PFSK-1 (cell line): ENCODE data around the gene IGFBP2.

ENCODE experiments used
- FOXP2 ChIP-seq: optimal IDR thresholded peaks from 2 replicates; pipeline ENCODE3; 2011; ENCODE audit warnings: borderline replicate concordance, control low read depth, inconsistent platforms; ENCODE audit not compliant: insufficient read depth; ENCODE audit errors: extremely low read length, extremely low read depth
- POLR2AphosphoS5 ChIP-seq: IDR thresholded peaks from 2 replicates; pipeline ENCODE4 v1.6.1; 2012; ENCODE audit warnings: low read depth, mild to moderate bottlenecking, control low read depth, low read length, moderate library complexity
- SIN3A ChIP-seq: IDR thresholded peaks from 2 replicates; pipeline ENCODE4 v1.6.1; 2012; ENCODE audit warnings: mild to moderate bottlenecking, low read length, moderate library complexity, borderline replicate concordance; ENCODE audit not compliant: insufficient read depth
- TAF1 ChIP-seq: IDR thresholded peaks from 2 replicates; pipeline ENCODE4 v1.6.1; 2012; ENCODE audit warnings: low read length, control low read depth, borderline replicate concordance; ENCODE audit not compliant: insufficient read depth
- TF ChIP-seq, protein P1 (sequence below), 2 experiments: IDR thresholded peaks; 2 replicates each; pipeline versions ENCODE4 v1.6.1 to v1.8.0; 2011 to 2012; ENCODE audit warnings: low read depth in 2 of 2, low read length in 2 of 2, control low read depth in 1 of 2, inconsistent platforms in 1 of 2, mild to moderate bottlenecking in 1 of 2, moderate library complexity in 1 of 2; ENCODE audit not compliant: insufficient read depth in 1 of 2

GRCh38 chr2:216670266-216671080 lies 37.3 kb downstream of the IGFBP2 start:
- TF ChIP-seq TAF1: no peak
- TF ChIP-seq, protein P1, sequence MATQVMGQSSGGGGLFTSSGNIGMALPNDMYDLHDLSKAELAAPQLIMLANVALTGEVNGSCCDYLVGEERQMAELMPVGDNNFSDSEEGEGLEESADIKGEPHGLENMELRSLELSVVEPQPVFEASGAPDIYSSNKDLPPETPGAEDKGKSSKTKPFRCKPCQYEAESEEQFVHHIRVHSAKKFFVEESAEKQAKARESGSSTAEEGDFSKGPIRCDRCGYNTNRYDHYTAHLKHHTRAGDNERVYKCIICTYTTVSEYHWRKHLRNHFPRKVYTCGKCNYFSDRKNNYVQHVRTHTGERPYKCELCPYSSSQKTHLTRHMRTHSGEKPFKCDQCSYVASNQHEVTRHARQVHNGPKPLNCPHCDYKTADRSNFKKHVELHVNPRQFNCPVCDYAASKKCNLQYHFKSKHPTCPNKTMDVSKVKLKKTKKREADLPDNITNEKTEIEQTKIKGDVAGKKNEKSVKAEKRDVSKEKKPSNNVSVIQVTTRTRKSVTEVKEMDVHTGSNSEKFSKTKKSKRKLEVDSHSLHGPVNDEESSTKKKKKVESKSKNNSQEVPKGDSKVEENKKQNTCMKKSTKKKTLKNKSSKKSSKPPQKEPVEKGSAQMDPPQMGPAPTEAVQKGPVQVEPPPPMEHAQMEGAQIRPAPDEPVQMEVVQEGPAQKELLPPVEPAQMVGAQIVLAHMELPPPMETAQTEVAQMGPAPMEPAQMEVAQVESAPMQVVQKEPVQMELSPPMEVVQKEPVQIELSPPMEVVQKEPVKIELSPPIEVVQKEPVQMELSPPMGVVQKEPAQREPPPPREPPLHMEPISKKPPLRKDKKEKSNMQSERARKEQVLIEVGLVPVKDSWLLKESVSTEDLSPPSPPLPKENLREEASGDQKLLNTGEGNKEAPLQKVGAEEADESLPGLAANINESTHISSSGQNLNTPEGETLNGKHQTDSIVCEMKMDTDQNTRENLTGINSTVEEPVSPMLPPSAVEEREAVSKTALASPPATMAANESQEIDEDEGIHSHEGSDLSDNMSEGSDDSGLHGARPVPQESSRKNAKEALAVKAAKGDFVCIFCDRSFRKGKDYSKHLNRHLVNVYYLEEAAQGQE (IDR thresholded peaks at IDR 0.05; ENCODE audit: insufficient read depth in 1 of 2, low read depth in 2 of 2, low read length in 2 of 2): no peak
- TF ChIP-seq POLR2AphosphoS5: no peak
- TF ChIP-seq SIN3A: no peak
- TF ChIP-seq FOXP2: no peak
